NCI-H748 treated with DMSO at 0.1 percent for 48 hours (cell line): Measurements from ENCODE around the gene PROZ.
"Not testable (repeated sequence)": the region's sequence is repeated elsewhere in the genome, so short reads cannot be mapped to it uniquely, and the experiment has no call there.

ENCODE experiments used
- DNase-seq: peaks from one replicate; lab custom pipeline; 2025; lab: John Stamatoyannopoulos, UW

Gene PROZ

GRCh38 chr13:113157206-113157928 lies 1.1 kb upstream of the PROZ start:
- DNase-seq, result no peak

- no peak for DNase-seq
Measured at GRCh38 chr13:113158946-113159345, 498 bp downstream of the PROZ start.

- DNase-seq, result no peak
Measured at GRCh38 chr13:113159701-113160100, 1.3 kb downstream of the PROZ start.

GRCh38 chr13:113160983-113161382 lies 2.5 kb downstream of the PROZ start:
- no peak for DNase-seq

- DNase-seq, result no peak
Measured at GRCh38 chr13:113161433-113161832, 3.0 kb downstream of the PROZ start.

GRCh38 chr13:113161975-113162374 lies 3.5 kb downstream of the PROZ start:
- not testable (repeated sequence) for DNase-seq

GRCh38 chr13:113162783-113163685 lies 4.6 kb downstream of the PROZ start:
- DNase-seq, result no peak

- DNase-seq, result no peak
Measured at GRCh38 chr13:113164492-113164891, 6.0 kb downstream of the PROZ start.

- no peak for DNase-seq
Measured at GRCh38 chr13:113166266-113166665, 7.8 kb downstream of the PROZ start.

- DNase-seq, result no peak
Measured at GRCh38 chr13:113166681-113167080, 8.2 kb downstream of the PROZ start.

- DNase-seq, result no peak
Measured at GRCh38 chr13:113167155-113167554, 8.7 kb downstream of the PROZ start.

GRCh38 chr13:113167575-113167974 lies 9.1 kb downstream of the PROZ start:
- DNase-seq, result no peak

GRCh38 chr13:113168211-113168610 lies 9.8 kb downstream of the PROZ start:
- no peak for DNase-seq

GRCh38 chr13:113169277-113170272 lies 11.1 kb downstream of the PROZ start:
- DNase-seq, result peak; percentile 19

GRCh38 chr13:113170511-113170910 lies 12.1 kb downstream of the PROZ start:
- no peak for DNase-seq

- DNase-seq, result no peak
Measured at GRCh38 chr13:113171250-113172125, 13.0 kb downstream of the PROZ start.

GRCh38 chr13:113172419-113172926 lies 14.0 kb downstream of the PROZ start:
- DNase-seq, result no peak

- no peak for DNase-seq
Measured at GRCh38 chr13:113176280-113176679, 17.8 kb downstream of the PROZ start.

GRCh38 chr13:113176822-113177221 lies 18.4 kb downstream of the PROZ start:
- DNase-seq, result no peak

GRCh38 chr13:113178070-113178895 lies 19.8 kb downstream of the PROZ start:
- no peak for DNase-seq
